Calu3 (cell line): ENCODE results near the gene NUDT1. TPM values are rescaled to one million over a fixed set of nuclear protein-coding genes. Genes with fewer than 3 reads are reported as not detected.

Experiments
- Bru-seq: library from RNA; stranded (reverse); fragments of 400-500 nt; gene quantifications from one replicate; lab custom pipeline; 2021; lab: Mats Ljungman, UMichigan
- BruChase-seq, 2 experiments: library from RNA; stranded (reverse); fragments of 400-500 nt; gene quantifications; one replicate each; lab custom pipeline; 2021; lab: Mats Ljungman, UMichigan
- BruUV-seq: library from RNA; stranded (reverse); fragments of 400-500 nt; replicated peaks from 2 replicates; lab custom pipeline; 2021; lab: Mats Ljungman, UMichigan
- CTCF ChIA-PET: fragments of 300-600 bp; sonication (Branson Sonifier 250); formaldehyde crosslinking; loops from one replicate; lab custom pipeline; 2022; ENCODE audit warnings: antibody characterized with exemption; lab: Charles Lee
- DNase-seq: peaks from one replicate; pipeline ENCODE4 v3.0.0; 2022
- H3K27ac Mint-ChIP-seq: one replicate; pipeline ENCODE4 v1.8.0; 2022; ENCODE audit warnings: mixed read lengths; ENCODE audit not compliant: unreplicated experiment
- H3K27me3 Mint-ChIP-seq: one replicate; pipeline ENCODE4 v1.8.0; 2022; ENCODE audit warnings: mixed read lengths; ENCODE audit not compliant: unreplicated experiment
- H3K36me3 Mint-ChIP-seq: one replicate; pipeline ENCODE4 v1.8.0; 2022; ENCODE audit warnings: mild to moderate bottlenecking, moderate library complexity, mixed read lengths; ENCODE audit not compliant: insufficient read depth, unreplicated experiment
- H3K4me1 Mint-ChIP-seq: one replicate; pipeline ENCODE4 v1.8.0; 2022; ENCODE audit warnings: mild to moderate bottlenecking, low read depth, mixed read lengths; ENCODE audit not compliant: unreplicated experiment
- H3K4me3 Mint-ChIP-seq: one replicate; pipeline ENCODE4 v1.8.0; 2022; ENCODE audit warnings: mild to moderate bottlenecking, low read depth, moderate library complexity, mixed read lengths; ENCODE audit not compliant: unreplicated experiment
- H3K9me3 Mint-ChIP-seq: one replicate; pipeline ENCODE4 v1.8.0; 2022; ENCODE audit warnings: low read depth, mixed read lengths; ENCODE audit not compliant: unreplicated experiment
- intact Hi-C: fragments of 100-400 bp; cut with micrococcal nuclease; formaldehyde crosslinking; loops from one replicate; pipeline ENCODE4 v1.10.0; 2022; ENCODE audit not compliant: unreplicated experiment
- long read RNA-seq: library from polyadenylated mRNA; stranded (forward); transcript quantifications from one replicate; pipeline ENCODE4 v2.0.0, GENCODE V29; 2022
- total RNA-seq: library from RNA; stranded (reverse); gene quantifications from 2 replicates; pipeline ENCODE4 v1.2.3, GENCODE V29; 2022
- TF ChIP-seq, protein P1 (sequence below): fragments of 200-600 bp; IDR thresholded peaks from one replicate; pipeline ENCODE4 v1.8.0; 2022; ENCODE audit warnings: antibody characterized with exemption; ENCODE audit not compliant: unreplicated experiment

NUDT1 gene
- total RNA-seq (52.2 and 65.6 TPM in 2 replicates), Bru-seq, nascent RNA (percentile 54 among the genes with signal in this experiment), BruChase-seq, experiment 1, labeled RNA remaining after a 6-hour chase (percentile 55 among the genes with signal in this experiment), BruChase-seq, experiment 2, labeled RNA remaining after a 2-hour chase (percentile 51 among the genes with signal in this experiment)
- long read RNA-seq, transcript NUDT1-201 (4 exons, 698 nt) = minor isoform, 19 of 116 reads
- long read RNA-seq, transcript NUDT1-204 (5 exons, 712 nt) = minor isoform, 8 of 116 reads
- long read RNA-seq, transcript NUDT1-203 (4 exons, 662 nt) = minor isoform, 24 of 116 reads
- long read RNA-seq, transcript NUDT1-206 (3 exons, 714 nt) = major isoform, 55 of 116 reads
- long read RNA-seq, partial matches to known transcripts = 3 of 116 reads
- long read RNA-seq, other reads (novel, unspliced or antisense) = 5 of 116 reads

DNA sequence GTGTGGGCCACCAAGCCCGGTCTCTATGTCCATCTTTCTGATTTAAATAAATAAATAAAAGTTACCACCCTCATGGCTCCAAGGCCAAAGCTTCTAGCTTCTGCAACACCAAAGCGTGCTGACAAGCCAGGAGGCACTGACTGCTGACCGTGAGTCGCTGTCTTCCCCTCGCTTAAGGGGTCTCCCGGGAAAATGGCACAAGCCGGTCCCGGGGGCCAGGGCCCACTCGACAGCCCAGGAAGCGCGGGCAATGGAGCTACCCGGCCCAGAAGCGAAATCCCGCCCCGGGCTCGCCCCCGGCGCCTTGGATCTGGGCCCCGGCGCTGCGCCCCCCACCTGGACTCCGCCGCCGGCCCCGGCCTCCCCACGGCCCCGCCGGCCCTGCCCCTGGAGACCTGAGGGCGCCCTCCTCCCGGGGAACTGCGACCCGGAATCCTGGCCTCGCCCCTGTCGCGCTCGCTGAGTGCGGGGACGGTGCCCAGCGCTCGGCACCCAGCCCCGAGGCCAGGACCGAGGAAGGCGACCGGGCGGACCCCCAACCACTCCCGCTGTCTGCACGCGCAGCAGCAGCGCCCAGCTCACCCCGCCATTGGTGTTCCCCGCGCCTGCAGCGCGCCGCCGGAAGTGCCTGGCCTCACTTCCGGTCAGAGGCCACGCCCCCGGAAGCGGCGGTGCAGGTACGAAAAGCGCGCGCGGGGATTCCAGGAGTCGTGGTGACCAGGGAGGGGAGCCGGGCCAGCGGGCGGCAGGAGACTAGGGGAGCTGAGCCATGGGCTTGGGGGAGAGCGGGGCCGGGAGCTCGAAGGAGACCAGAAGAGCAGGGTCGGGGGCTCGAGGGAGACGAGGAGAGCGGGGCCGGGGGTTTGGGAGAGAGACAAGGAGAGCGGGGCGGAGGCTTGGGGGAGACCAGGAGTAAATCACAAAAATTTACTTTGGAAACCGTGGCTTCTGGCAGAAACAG is at the start of gene NUDT1, which contains the start of gene MRM2:
TSS of gene NUDT1 (plus strand) at position 647 of the 961 bp plus-strand sequence. CDS start 2,349 bp downstream, outside the sequence.
TSS of gene MRM2 (minus strand) at position 626 of the 961 bp plus-strand sequence. CDS start at position 590, 36 bp downstream.
- TF ChIP-seq, protein P1, sequence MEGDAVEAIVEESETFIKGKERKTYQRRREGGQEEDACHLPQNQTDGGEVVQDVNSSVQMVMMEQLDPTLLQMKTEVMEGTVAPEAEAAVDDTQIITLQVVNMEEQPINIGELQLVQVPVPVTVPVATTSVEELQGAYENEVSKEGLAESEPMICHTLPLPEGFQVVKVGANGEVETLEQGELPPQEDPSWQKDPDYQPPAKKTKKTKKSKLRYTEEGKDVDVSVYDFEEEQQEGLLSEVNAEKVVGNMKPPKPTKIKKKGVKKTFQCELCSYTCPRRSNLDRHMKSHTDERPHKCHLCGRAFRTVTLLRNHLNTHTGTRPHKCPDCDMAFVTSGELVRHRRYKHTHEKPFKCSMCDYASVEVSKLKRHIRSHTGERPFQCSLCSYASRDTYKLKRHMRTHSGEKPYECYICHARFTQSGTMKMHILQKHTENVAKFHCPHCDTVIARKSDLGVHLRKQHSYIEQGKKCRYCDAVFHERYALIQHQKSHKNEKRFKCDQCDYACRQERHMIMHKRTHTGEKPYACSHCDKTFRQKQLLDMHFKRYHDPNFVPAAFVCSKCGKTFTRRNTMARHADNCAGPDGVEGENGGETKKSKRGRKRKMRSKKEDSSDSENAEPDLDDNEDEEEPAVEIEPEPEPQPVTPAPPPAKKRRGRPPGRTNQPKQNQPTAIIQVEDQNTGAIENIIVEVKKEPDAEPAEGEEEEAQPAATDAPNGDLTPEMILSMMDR = no peak
- H3K27me3 Mint-ChIP-seq = no peaks in the 10 kb centered on the region
- peaks cover 58% of the 10 kb centered on the region for H3K36me3 Mint-ChIP-seq
- peaks cover 8% of the 10 kb centered on the region for H3K4me1 Mint-ChIP-seq
- peak; percentile 97 for DNase-seq
- intact Hi-C loops = no loop called here
- peak within 1 kb of the TSS; percentile 71 for H3K27ac Mint-ChIP-seq
- H3K4me3 Mint-ChIP-seq = peak within 1 kb of the TSS; percentile 95
- BruUV-seq = no TSS peak
- no peaks in the 10 kb centered on the region for H3K9me3 Mint-ChIP-seq
- CTCF ChIA-PET = interaction anchor here (0.5 to 1.1 kb wide), 5 partner anchors 10 to 389 kb away, joined by 3 to 11 read pairs (median 3); partner anchors contain the start of gene EIF3B

DNA sequence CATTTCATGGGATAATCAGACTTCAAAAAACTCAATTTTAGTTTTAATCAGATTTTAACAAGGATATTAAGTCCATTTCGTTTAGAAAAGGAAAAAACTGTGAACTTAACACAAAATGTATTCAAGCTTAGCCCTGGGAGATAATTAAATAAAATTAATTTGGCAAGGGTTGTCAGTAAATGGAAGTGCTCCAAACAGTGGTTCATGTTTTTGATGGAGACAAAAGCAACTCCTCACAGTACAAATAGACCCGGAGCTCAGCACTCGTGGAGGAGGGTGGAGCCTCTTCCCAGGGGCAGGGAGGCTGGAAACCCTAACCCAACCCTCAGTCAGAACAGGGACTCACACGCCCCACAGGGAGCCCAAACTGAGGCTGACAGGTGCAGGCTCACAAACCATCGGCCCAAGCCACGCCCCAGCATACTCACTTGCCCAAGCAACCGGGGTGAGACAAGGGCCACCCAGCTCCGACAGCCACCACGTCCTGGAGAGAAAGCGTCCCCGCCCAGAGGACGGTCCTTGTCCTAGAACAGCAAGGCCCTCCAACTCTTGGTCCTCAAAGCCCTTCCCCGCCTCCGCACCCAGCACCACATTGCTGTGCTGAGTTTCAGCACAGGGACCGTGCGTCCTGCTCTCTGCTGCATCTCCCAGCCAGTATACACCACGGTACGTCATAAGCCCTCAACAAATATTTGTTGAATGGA is 49.0 kb upstream of the NUDT1 start:
- Mint-ChIP-seq H3K4me1 (no peaks in the 10 kb centered on the region), H3K9me3 (peaks cover 8% of the 10 kb centered on the region), H3K4me3 (no peak overlapping the region), H3K36me3 (peaks cover 20% of the 10 kb centered on the region), H3K27ac (no peak overlapping the region), H3K27me3 (no peaks in the 10 kb centered on the region)
- intact Hi-C loops = no loop called here
- CTCF ChIA-PET = interaction anchor here (0.6 kb wide), 1 partner anchor 71 kb away, joined by 3 read pairs; no protein-coding TSS in a partner anchor
- no TSS peak for BruUV-seq
- TF ChIP-seq, protein P1 = no peak
- no peak for DNase-seq

DNA sequence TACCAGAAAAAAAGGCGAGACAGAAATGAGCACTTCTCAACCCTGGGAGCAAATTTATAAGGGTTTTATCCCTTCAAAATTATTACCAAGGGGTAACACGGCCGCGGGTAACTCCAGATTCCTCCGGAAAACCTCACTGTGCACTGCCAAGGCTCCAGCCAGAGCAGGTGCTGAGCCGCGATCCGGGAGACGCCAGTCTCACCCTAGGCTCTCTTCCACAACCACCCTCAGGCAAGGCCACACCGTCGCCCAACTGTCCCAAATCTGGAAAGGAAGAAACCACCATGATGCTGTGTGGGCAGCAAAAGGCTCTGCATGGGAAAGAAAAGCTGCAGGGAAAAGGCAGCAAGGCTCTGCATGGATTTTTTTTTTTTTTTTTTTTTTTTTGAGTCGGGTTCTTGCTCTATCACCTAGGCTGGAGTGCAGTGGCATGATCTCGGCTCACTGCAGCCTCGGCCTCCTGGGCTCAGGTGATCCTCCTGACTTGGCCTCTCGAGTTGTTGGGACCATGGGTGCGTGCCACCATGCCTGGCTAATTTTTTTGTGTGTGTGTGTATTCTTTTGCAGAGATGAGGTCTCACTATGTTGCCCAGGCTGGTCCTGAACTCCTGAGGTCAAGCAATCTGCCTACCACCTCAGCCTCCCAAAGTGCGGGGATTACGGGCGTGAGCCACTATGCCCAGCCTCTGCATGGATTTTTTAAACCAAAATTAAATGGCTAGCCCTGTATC is 48.3 kb upstream of the NUDT1 start:
- TF ChIP-seq, protein P1 = no peak
- Mint-ChIP-seq H3K4me3 (no peak overlapping the region), H3K36me3 (peaks cover 25% of the 10 kb centered on the region), H3K9me3 (peaks cover 8% of the 10 kb centered on the region), H3K4me1 (no peaks in the 10 kb centered on the region), H3K27me3 (no peaks in the 10 kb centered on the region), H3K27ac (no peak overlapping the region)
- intact Hi-C loops = no loop called here
- CTCF ChIA-PET = interaction anchor here (0.6 kb wide), 1 partner anchor 70 kb away, joined by 3 read pairs; no protein-coding TSS in a partner anchor
- BruUV-seq = no TSS peak
- no peak for DNase-seq
